Ovary (tissue), 9 donors: ENCODE measurements around the gene FAN1. TPM values are rescaled to one million over a fixed set of nuclear protein-coding genes. Genes with fewer than 3 reads are reported as not detected.

ENCODE experiments used
- DNase-seq, 5 donors: peaks; one replicate each; pipeline ENCODE4 v3.0.0-alpha.2; 2019 to 2020
- H3K27ac ChIP-seq, 2 donors: fragments of 200-600 bp; one replicate each; pipeline versions ENCODE4 v1.5.1 to v1.8.0; 2019 to 2022
- H3K27me3 ChIP-seq: fragments of 200-600 bp; one replicate; pipeline ENCODE4 v1.8.0; 2022
- H3K36me3 ChIP-seq: fragments of 200-600 bp; sonication (generic); one replicate; pipeline ENCODE4 v1.5.1; 2019
- H3K4me1 ChIP-seq: one replicate; pipeline ENCODE4 v1.8.1; 2013; ENCODE audit warnings: mild to moderate bottlenecking, moderate library complexity; ENCODE audit not compliant: insufficient read depth
- H3K4me3 ChIP-seq: fragments of 200-600 bp; sonication (generic); one replicate; pipeline ENCODE4 v1.5.1; 2017
- H3K9me3 ChIP-seq, 2 donors: fragments of 200-600 bp in 1 of 2; sonication (generic) in 1 of 2; one replicate each; pipeline versions ENCODE4 v1.5.1 to v1.8.1; 2013 to 2019; ENCODE audit warnings: mild to moderate bottlenecking in 1 of 2, moderate library complexity in 1 of 2
- EP300 ChIP-seq: sonication (generic); formaldehyde crosslinking; IDR thresholded peaks from one replicate; pipeline ENCODE4 v1.6.1; 2017; ENCODE audit warnings: antibody characterized with exemption
- POLR2A ChIP-seq: fragments of 450-650 bp; IDR thresholded peaks from one replicate; pipeline ENCODE4 v1.6.1; 2017; ENCODE audit warnings: antibody characterized with exemption, mild to moderate bottlenecking, moderate library complexity
- WGBS, 3 donors: extraction: QIAGEN DNeasy Blood & Tissue Kit in 1 of 3; methylation state at CpG; one replicate each; pipeline versions ENCODE4 v1.1.5 to v1.1.7; 2013 to 2017; 5-methylcytosine and 5-hydroxymethylcytosine counted together
- intact Hi-C, 4 donors: fragments of 100-400 bp; cut with DNase I; formaldehyde crosslinking; loops; one replicate each; pipeline versions ENCODE4 v1.11.0 to v1.15.1; 2022 to 2023
- polyA plus RNA-seq, 2 donors: library from polyadenylated mRNA; stranded (reverse); fragments of 200-250 nt in 1 of 2; fragments of 350-450 nt in 1 of 2; fragmentation: Illumina TruSeq in 1 of 2; extraction: RNeasy Lipid Tissue Mini Kit (QIAGEN cat#74804) in 1 of 2; gene quantifications; one replicate each; pipeline ENCODE4 v1.2.3, GENCODE V29; 2013 to 2014
- total RNA-seq, 7 donors: library from RNA; depleted of rRNA in 2 of 7; stranded (reverse); fragments of >200 nt in 2 of 7; fragmentation: NEBNext Ultra II Directional in 3 of 7; extraction: Animal tissue kit (Norgen Biotek cat#: 25700) in 3 of 7; gene quantifications; one replicate each; pipeline versions ENCODE4 v1.1.0 to v1.2.4, GENCODE V29; 2016 to 2023
- TF ChIP-seq, protein P1 (sequence below), 3 donors: fragments of 450-650 bp in 2 of 3; fragments of 200-600 bp in 1 of 3; IDR thresholded peaks; one replicate each; pipeline versions ENCODE4 v1.5.1 to v1.8.0; 2016 to 2022; ENCODE audit warnings: antibody characterized with exemption in 3 of 3, mild to moderate bottlenecking in 1 of 3
- donor health status: DM: no; HTN: no; CAD: no; lungs with moderate emphysema.
- donor health status: DM: no; HTN: no; CAD: no.
- donor health status: Bipolar disorder and iron deficiency.
- donor health status: DM: yes; HTN: yes; CAD: no.
- donor health status: DM: no; HTN: no; CAD: no.
- donor health status: DM: yes; HTN: yes; CAD: no.

Gene FAN1
- total and polyA plus RNA-seq, 9 donors = 10.1 to 24.1 (median 18.1) TPM

DNA sequence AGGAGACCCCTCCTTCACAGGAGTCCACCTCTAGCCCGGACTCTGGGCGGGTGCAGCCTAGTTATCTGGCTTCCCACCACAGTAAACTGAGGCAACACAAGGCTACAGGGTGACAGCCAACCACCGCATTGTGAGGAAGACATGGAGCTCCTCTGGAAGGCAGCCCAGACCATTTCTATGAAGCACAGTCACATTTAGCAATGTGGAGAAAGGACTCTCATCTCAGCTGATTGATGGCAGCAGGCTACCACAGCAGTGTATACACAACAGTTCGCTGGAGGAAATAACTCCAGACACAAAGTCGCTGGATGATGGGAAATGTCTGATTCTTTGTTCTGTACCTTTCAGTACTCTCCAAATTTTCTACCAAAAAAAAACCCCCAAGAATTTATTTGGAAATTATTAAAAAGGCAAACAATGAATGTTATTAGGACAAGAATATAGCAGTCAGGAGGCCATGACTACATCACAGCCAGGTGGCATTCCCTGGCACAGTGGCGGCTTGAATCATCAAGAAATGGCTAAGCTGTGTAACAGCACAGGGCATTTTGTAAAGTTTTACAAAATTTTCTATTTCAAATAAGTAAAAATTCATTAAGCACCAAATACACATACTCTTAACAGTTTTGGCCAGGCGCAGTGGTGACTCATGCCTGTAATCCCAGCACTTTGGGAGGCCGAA, 40.1 kb downstream of the FAN1 start:
- Histone ChIP-seq H3K36me3 (no peaks in the 10 kb centered on the region), H3K27me3 (no peaks in the 10 kb centered on the region), H3K9me3 (no peaks in the 10 kb centered on the region), H3K27ac (no peak overlapping the region), H3K4me3 (no peak overlapping the region), H3K4me1 (no peaks in the 10 kb centered on the region)
- no peak for TF ChIP-seq POLR2A
- TF ChIP-seq, protein P1, sequence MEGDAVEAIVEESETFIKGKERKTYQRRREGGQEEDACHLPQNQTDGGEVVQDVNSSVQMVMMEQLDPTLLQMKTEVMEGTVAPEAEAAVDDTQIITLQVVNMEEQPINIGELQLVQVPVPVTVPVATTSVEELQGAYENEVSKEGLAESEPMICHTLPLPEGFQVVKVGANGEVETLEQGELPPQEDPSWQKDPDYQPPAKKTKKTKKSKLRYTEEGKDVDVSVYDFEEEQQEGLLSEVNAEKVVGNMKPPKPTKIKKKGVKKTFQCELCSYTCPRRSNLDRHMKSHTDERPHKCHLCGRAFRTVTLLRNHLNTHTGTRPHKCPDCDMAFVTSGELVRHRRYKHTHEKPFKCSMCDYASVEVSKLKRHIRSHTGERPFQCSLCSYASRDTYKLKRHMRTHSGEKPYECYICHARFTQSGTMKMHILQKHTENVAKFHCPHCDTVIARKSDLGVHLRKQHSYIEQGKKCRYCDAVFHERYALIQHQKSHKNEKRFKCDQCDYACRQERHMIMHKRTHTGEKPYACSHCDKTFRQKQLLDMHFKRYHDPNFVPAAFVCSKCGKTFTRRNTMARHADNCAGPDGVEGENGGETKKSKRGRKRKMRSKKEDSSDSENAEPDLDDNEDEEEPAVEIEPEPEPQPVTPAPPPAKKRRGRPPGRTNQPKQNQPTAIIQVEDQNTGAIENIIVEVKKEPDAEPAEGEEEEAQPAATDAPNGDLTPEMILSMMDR (IDR thresholded peaks at IDR 0.05) = no peak
- no peak for TF ChIP-seq EP300
- DNase-seq = no peak
- 78 to 90% (median 88%) methylated on average over 8 of the region's 8 CpGs for WGBS, 3 donors
- intact Hi-C loops = no loop called here

DNA sequence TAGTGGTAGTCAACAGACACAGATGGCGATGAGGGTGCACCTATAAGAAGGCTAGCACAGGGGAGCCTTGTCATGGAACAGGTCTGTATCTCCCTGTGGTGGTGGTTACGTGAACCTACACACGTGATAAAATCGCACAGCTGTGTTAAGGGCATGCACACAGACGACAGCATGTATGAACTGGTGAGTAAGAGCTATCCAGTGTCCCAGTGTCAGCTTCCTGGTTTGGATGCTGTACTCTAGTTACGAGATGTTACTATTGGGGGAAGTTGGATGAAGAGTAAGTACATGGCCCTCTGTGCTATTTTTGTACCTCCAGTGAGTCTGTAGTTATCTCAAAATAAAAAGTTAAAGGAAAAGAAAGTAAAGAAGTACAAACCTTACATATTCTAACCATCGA, 49.5 kb downstream of the FAN1 start:
- intact Hi-C loops = no loop called here
- H3K4me3 ChIP-seq = no peak overlapping the region
- H3K27me3 ChIP-seq = no peaks in the 10 kb centered on the region
- TF ChIP-seq EP300 (no peak), POLR2A (no peak)
- TF ChIP-seq, protein P1 (IDR thresholded peaks at IDR 0.05) = no peak
- no peak overlapping the region for H3K27ac ChIP-seq
- DNase-seq = no peak
- H3K9me3 ChIP-seq = no peaks in the 10 kb centered on the region
- WGBS, 3 donors = 71 to 72% (median 72%) methylated on average over 7 of the region's 7 CpGs
- H3K36me3 ChIP-seq = no peaks in the 10 kb centered on the region
- peaks cover 4% of the 10 kb centered on the region for H3K4me1 ChIP-seq

DNA sequence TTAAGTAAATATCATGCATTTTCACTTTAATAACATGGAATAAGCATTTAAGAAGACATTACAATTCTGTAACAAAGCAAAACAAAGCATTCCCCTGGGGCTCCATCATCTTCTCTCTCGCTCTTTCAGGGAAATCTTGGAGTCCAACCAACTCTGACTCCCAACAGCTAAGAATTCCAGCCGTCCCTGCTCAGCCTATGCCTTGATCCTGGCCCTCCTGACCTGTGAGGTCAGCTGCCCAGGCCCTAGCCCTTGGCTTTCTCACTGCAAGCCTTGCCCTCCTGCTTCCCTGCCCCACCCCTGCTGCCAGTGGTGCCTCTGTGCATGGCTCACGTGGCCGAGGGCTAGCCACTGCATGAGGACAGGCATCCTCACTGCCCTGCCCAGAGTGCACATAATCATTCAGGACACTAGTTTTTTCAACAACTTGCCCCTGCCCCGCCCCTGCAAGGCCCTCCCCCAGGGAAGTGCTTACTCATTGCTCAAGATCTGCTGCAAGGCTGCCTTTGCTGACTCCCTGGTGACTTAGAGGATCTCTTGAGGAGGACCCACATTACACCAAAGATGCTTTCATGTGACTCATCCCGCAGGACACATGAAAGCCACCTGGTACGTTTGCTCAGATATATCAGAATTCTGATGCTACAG, 50.1 kb downstream of the FAN1 start:
- Histone ChIP-seq H3K27me3 (no peaks in the 10 kb centered on the region), H3K4me3 (no peak overlapping the region), H3K27ac (no peak overlapping the region), H3K4me1 (peaks cover 4% of the 10 kb centered on the region), H3K9me3 (no peaks in the 10 kb centered on the region), H3K36me3 (no peaks in the 10 kb centered on the region)
- DNase-seq = peak in 1 of 5 donors; percentile 57
- intact Hi-C loops = no loop called here
- no peak for TF ChIP-seq POLR2A
- TF ChIP-seq EP300 = no peak
- TF ChIP-seq, protein P1 (IDR thresholded peaks at IDR 0.05) = no peak
- WGBS, 3 donors = 47 to 53% (median 52%) methylated on average over 7 of the region's 7 CpGs

DNA sequence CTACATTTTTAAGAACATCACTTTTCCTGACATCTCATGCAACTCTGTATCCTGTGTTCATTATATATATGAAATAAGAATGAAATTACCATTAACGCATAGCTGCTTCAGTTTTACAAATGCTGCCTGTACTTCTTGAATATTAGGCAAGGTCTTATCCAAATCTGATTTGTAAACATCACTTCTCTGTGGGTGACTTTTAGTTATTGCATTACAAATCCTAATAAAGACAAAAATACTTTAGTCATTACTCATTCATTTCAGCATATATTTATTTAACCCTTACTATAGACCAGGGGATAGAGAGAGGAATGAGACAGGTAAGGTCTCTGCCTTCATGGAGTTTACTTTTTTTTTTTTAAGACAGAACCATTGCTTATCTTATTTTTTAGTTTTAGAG, 51.0 kb downstream of the FAN1 start:
- TF ChIP-seq EP300 (no peak), POLR2A (no peak)
- TF ChIP-seq, protein P1 (IDR thresholded peaks at IDR 0.05) = no peak
- Histone ChIP-seq H3K4me3 (no peak overlapping the region), H3K9me3 (no peaks in the 10 kb centered on the region), H3K36me3 (no peaks in the 10 kb centered on the region), H3K27ac (no peak overlapping the region), H3K27me3 (no peaks in the 10 kb centered on the region), H3K4me1 (peaks cover 4% of the 10 kb centered on the region)
- intact Hi-C loops = no loop called here
- WGBS, 3 donors = 91 to 97% (median 91%) methylated on average over 1 of the region's 1 CpG
- DNase-seq = no peak
